H1 (cell line): Measurements from ENCODE around the gene CCDC102A.

Experiments used
- CBX5 ChIP-seq: fragments of 300-800, 300-1000 bp; sonication (generic); IDR thresholded peaks from 2 replicates; pipeline ENCODE4 v1.7.1; 2016; ENCODE audit warnings: antibody characterized with exemption, low read length, low read depth
- CEBPB ChIP-seq: IDR thresholded peaks from 2 replicates; pipeline ENCODE4 v1.6.1; 2012; ENCODE audit warnings: low read depth, low read length
- EZH2 ChIP-seq: fragments of 200-600 bp; sonication (generic); IDR thresholded peaks from 2 replicates; pipeline ENCODE4 v1.7.1; 2012; ENCODE audit warnings: low read depth, mild to moderate bottlenecking, moderate library complexity, low read length, inconsistent platforms; ENCODE audit not compliant: severe bottlenecking
- GTF2F1 ChIP-seq: IDR thresholded peaks from 2 replicates; pipeline ENCODE4 v1.6.1; 2012; ENCODE audit warnings: low read depth, low read length, improper control_type of control experiment, borderline replicate concordance
- KDM5A ChIP-seq: fragments of 200-600 bp; IDR thresholded peaks from 2 replicates; pipeline ENCODE4 v1.7.1; 2012; ENCODE audit warnings: mild to moderate bottlenecking, low read length, inconsistent platforms, mixed read lengths
- SP2 ChIP-seq: IDR thresholded peaks from 2 replicates; pipeline ENCODE4 v1.6.1; 2012; ENCODE audit warnings: mild to moderate bottlenecking, low read length, inconsistent platforms
- TEAD4 ChIP-seq: IDR thresholded peaks from 2 replicates; pipeline ENCODE4 v1.6.1; 2012; ENCODE audit warnings: low read depth, low read length, inconsistent platforms, mixed read lengths
- TF ChIP-seq, protein P1 (sequence below), 3 experiments: IDR thresholded peaks; 1 replicate in 2 of 3; 2 replicates in 1 of 3; pipeline versions ENCODE4 v1.5.1 to v1.6.1; 2011; ENCODE audit warnings: low read length in 3 of 3, mild to moderate bottlenecking in 3 of 3, inconsistent platforms in 2 of 3, low read depth in 1 of 3, moderate library complexity in 1 of 3; ENCODE audit not compliant: insufficient read depth in 1 of 3; ENCODE audit errors: control extremely low read depth in 1 of 3

DNA sequence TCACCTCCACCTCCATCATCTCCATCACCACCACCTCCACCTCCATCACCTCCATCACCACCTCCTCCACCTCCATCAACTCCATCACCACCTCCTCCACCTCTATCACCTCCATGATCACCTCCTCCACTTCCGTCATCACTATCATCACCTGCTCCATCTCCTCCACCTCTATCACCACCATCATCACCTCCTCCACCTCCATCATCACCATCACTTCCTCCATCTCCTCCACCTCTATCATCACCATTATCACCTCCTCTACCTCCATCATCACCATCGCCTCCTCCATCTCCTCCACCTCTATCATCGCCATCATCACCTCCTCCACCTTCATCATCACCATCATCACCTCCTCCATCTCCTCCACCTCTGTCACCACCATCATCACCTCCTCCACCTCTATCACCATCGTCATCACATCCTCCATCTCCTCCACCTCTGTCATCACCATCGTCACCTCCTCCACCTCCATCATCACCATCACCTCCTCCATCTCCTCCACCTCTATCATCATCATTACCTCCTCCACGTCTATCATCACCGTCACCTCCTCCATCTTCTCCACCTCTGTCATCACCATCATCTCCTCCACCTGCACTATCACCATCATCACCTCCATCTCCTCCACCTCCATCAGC, 33.1 kb upstream of the CCDC102A start:
- no peak for TF ChIP-seq TEAD4
- no peak for TF ChIP-seq KDM5A
- TF ChIP-seq, protein P1, sequence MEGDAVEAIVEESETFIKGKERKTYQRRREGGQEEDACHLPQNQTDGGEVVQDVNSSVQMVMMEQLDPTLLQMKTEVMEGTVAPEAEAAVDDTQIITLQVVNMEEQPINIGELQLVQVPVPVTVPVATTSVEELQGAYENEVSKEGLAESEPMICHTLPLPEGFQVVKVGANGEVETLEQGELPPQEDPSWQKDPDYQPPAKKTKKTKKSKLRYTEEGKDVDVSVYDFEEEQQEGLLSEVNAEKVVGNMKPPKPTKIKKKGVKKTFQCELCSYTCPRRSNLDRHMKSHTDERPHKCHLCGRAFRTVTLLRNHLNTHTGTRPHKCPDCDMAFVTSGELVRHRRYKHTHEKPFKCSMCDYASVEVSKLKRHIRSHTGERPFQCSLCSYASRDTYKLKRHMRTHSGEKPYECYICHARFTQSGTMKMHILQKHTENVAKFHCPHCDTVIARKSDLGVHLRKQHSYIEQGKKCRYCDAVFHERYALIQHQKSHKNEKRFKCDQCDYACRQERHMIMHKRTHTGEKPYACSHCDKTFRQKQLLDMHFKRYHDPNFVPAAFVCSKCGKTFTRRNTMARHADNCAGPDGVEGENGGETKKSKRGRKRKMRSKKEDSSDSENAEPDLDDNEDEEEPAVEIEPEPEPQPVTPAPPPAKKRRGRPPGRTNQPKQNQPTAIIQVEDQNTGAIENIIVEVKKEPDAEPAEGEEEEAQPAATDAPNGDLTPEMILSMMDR (IDR thresholded peaks at IDR 0.05; ENCODE audit: control extremely low read depth in 1 of 3, insufficient read depth in 1 of 3, low read depth in 1 of 3, low read length in 3 of 3), result no peak
- TF ChIP-seq SP2, result no peak
- no peak for TF ChIP-seq CEBPB
- TF ChIP-seq GTF2F1, result no peak
- no peak for TF ChIP-seq EZH2
- no peak for TF ChIP-seq CBX5
